Right lung (tissue), 5 donors: ENCODE results near the gene F2R. TPM values are rescaled to one million over a fixed set of nuclear protein-coding genes. Genes with fewer than 3 reads are reported as not detected.
A peak's percentile ranks its signal among the peaks of the same experiment; 100 is the strongest.

Experiments
- DNase-seq, 2 donors: peaks; one replicate each; pipeline ENCODE4 v3.0.0-alpha.2; 2013
- polyA plus RNA-seq, 5 donors: library from polyadenylated mRNA; unstranded; fragments of 120-200 nt; gene quantifications; one replicate each; pipeline versions ENCODE4 v1.2.1 to v1.2.3, GENCODE V29; 2013; ENCODE audit warnings: inconsistent platforms in 1 of 5, low replicate concordance in 1 of 5; ENCODE audit not compliant: insufficient read length in 5 of 5, insufficient read depth in 1 of 5

The F2R gene
- polyA plus RNA-seq, 5 donors = 38.5 to 51.0 (median 44.2) TPM

GRCh38 chr5:76689321-76690036, 26.4 kb upstream of the F2R start:
- DNase-seq = no peak

- DNase-seq = no peak
These were observed 25.8 kb upstream of the F2R start for GRCh38 chr5:76690037-76690679.

- DNase-seq = no peak
These were observed 25.0 kb upstream of the F2R start for GRCh38 chr5:76690704-76691466.

- no peak for DNase-seq
These were observed 24.3 kb upstream of the F2R start for GRCh38 chr5:76691467-76692273.

- DNase-seq = no peak
These were observed 23.7 kb upstream of the F2R start for GRCh38 chr5:76692274-76692540.

GRCh38 chr5:76692651-76693050, 23.3 kb upstream of the F2R start:
- DNase-seq = no peak

GRCh38 chr5:76693141-76693540, 22.8 kb upstream of the F2R start:
- DNase-seq = no peak

- no peak for DNase-seq
These were observed 21.6 kb upstream of the F2R start for GRCh38 chr5:76694317-76694716.

GRCh38 chr5:76695346-76695745, 20.6 kb upstream of the F2R start:
- DNase-seq = no peak

- no peak for DNase-seq
These were observed 19.7 kb upstream of the F2R start for GRCh38 chr5:76696251-76696650.

- DNase-seq = no peak
These were observed 18.3 kb upstream of the F2R start for GRCh38 chr5:76697670-76698069.

GRCh38 chr5:76700571-76700970, 15.4 kb upstream of the F2R start:
- DNase-seq = no peak

GRCh38 chr5:76701298-76701697, 14.6 kb upstream of the F2R start:
- no peak for DNase-seq

GRCh38 chr5:76703707-76704106, 12.2 kb upstream of the F2R start:
- no peak for DNase-seq

GRCh38 chr5:76704131-76704663, 11.7 kb upstream of the F2R start:
- DNase-seq = no peak

- DNase-seq = no peak
These were observed 10.4 kb upstream of the F2R start for GRCh38 chr5:76705574-76705973.

GRCh38 chr5:76709762-76710161, 6.2 kb upstream of the F2R start:
- no peak for DNase-seq

GRCh38 chr5:76710991-76711390, 4.9 kb upstream of the F2R start:
- no peak for DNase-seq

- DNase-seq = no peak
These were observed 1.0 kb upstream of the F2R start for GRCh38 chr5:76714751-76715485.

- DNase-seq = no peak
These were observed 515 bp upstream of the F2R start for GRCh38 chr5:76715486-76715735.

- DNase-seq = peak in 1 of 2 donors; percentile 19
These were observed 681 bp downstream of the F2R start for GRCh38 chr5:76716456-76717157.
